GM11168 (cell line): ENCODE data around the gene EGFR.

Experiments
- in situ Hi-C: fragments of 300-500 bp; cut with MboI; formaldehyde crosslinking; loops from one replicate; pipeline ENCODE4 v1.12.0; 2022; ENCODE audit warnings: low sequenced_read_pairs; ENCODE audit not compliant: unreplicated experiment

The EGFR gene

DNA sequence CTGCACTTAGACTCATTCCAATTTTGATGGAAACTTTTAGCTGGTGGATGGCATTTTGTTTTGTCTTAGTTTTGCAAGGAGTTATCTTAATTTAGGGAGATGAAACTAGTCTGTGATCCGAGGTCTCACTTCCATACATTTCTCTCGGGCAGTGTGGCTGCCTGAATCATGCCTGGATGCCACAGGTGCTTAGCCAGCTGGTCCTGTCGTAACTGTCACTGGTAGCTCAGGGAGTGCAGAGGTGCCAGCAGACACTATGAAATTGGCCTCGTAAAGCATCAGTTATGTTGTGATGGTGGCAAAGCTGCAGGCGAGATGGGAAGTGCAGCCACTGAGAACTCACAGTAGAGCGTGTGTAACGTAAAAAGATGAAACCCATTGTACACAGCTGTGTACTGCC is 74.9 kb downstream of the EGFR start:
- in situ Hi-C loops = no loop called here

DNA sequence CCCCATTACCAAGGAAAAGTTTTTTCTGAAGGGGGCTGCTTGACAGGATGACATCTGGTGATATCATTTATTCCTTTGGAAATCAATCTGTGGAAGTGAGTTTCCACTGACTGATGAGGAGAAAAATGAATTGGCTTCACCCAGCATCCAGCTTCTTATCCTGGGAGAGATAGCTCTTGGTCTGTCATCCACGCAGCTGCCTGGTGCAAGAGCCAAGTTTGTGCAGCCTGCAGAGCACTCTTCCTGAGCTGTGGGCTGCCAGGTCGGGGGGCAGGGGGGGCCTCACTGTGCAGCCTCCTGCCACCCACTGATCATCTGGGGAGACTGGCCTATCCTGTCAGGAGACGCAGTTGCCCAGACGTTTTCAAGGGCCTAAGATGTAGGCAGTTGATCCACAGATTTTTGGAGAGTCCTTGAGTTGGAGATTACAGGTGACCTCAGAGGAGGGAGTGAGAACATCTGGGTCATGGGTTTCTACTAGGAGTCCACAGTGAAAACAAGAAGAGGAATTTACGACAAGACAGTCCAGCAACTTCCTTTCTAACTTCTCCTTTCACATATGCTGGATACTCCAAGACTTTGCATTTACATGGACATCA is 75.4 kb downstream of the EGFR start:
- in situ Hi-C loops = no loop called here

GRCh38 chr7:55095672-55096071 is 76.9 kb downstream of the EGFR start:
- in situ Hi-C loops = no loop called here

DNA sequence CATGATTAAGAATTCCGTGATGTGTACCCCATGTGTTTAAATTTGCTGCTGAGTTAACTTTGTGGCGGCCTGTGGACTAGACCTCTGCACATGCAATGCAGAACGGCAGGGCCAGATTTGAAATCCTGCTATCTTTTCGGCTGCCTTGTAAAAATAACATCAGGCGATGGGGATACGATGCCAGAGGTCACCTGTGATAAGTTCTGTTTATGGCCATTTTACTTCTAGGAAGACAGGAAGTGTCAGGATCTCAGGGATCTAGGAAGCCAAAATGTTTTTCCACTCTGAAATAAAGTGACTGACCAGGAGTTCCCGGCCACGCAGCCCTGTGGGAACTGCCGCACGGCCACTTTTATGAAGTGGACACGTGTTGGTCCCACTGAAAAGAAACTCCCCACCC is 77.5 kb downstream of the EGFR start:
- in situ Hi-C loops = no loop called here

DNA sequence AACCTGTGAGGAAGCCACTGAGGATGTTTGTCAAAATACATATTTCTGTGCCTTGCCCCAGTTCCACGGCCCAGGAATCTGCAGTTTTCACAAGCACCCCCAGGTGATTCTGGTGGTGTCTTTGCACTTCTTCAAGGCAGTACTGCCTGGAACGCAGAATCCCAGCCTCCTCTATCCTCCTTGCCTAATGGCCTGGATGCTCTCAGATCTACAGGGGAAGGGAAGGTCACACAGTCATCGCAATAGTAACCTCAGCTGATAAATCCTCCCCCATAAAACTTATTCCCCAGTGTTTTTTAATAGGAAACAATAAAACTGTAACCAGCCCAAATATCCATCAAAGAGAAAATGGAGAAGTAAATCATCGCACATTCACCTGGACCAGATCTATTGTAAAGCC is 78.3 kb downstream of the EGFR start:
- in situ Hi-C loops = no loop called here

DNA sequence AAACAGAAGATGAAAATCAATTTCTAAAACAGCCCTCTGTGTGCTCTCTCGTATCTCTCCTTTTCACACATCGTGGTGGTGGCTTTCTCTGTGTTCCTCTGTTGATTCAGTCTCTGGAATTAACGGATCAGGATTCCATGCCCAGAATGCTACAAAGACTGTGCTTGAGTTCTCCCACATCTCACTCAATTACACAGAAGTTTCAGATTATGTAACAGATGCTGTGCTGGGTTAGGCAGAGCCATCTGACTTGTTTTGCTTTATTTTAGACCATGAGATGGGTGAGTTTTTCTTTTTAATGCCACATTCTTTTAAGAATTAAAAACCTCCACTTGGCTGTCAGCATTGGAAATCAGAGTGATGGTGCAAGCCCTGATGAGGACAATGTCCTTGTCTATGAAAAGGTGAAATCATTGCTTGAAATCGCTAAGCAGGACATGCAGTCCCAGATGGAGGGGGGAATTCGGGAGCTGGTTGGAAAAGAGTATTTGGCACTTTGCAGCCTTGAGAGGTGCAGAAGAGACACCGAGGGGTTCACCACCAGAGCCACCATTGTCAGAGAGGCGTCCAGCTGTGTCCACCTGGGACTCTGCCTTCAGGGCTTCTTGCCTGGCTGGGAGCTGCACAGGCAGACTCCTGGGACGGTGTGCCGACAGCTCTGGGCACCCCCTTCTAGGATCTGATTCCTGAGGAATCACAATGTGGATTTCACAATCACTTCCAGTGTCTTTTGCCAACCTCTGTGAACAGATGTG is 80.4 kb downstream of the EGFR start:
- in situ Hi-C loops = no loop called here

DNA sequence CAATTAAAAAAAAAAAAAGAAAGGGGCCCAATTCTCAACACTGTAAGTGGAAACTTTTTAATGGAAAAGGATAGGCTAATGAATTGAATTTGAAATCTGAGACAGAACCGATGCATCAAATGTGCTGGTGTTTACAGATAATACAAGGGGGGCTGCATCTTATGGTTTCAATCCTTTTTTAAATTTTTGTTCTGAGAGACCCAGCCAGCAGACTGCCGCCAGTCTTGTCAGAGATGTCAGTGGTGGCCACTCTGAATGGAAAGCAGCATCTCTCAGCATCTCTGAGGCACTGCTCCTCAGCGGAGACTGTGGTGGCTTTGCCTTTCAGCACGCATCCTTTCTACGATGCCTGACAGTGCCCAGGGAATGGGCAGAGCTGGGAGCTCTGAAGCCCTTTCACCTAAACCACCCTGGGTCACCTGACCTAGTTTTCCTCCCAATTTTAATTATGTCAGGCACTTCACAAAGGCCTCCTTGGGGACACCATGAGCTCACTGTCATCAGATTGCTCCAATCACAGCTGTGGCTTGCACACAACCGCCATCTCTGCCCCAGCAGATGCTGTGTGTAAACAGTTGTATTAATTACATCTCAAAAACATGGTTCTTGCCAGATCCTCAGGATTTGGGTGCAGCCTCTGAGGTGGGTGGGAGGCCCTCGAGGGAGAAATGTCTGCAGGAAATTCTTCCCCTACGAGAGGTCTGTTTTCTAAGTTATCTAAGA is 81.2 kb downstream of the EGFR start:
- in situ Hi-C loops = no loop called here

DNA sequence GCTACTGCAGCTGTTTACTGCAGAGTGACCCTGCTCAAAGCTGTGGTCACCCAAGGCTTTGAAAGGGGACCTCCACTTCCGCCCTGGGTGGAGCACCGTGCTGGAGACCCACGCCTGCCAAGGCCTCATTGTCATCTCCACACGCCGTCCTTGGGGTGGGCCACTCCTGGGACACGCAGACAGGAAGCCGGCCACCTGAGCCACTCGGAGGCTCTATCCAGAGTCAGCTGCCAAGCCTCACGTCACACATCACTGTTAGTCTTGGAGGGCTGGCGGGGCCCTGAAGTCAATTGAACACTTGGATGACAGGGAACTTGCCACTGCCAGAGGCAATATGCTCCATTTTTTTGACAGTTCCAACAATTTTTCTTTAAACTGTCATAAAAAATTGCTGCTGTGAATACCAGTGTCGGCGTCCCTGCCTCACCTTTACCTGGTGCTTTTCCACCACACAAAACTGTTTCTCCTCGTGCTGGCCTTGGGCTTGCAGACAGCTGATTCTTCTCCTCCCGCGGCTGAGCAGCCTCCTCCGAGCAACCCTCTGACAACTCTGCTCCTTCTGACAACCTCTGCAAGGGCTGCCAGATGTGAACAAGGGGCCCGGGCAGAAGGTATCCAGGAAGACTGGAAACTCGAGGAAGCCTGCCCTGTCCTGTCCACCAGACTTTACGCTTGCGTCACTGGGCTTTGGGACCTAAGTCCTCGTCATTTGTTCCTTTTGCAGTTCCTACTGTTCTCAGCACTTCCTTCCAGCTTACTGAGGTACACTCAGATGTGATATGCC is 81.9 kb downstream of the EGFR start:
- in situ Hi-C loops = no loop called here

GRCh38 chr7:55101359-55101758 is 82.5 kb downstream of the EGFR start:
- in situ Hi-C loops = no loop called here

DNA sequence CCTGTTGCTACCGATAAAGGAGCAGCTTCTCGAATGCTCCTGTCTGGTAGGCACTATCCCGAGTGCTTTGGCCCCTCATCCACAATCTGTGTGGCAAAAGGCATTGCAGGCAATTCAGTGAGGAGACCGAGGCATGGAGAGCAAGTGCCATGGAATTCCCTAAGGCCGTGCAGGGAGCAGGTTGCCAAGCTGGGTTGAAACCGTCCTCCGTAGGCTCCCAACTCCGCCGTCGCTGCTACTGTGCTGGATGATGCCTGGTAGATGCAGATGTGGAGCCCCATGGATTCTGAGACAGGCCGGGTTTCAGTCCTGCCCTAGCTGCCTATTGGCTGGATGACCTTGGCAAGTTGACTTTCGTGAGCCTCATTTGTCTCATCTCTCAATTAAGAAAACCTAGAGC is 85.3 kb downstream of the EGFR start:
- in situ Hi-C loops = no loop called here

DNA sequence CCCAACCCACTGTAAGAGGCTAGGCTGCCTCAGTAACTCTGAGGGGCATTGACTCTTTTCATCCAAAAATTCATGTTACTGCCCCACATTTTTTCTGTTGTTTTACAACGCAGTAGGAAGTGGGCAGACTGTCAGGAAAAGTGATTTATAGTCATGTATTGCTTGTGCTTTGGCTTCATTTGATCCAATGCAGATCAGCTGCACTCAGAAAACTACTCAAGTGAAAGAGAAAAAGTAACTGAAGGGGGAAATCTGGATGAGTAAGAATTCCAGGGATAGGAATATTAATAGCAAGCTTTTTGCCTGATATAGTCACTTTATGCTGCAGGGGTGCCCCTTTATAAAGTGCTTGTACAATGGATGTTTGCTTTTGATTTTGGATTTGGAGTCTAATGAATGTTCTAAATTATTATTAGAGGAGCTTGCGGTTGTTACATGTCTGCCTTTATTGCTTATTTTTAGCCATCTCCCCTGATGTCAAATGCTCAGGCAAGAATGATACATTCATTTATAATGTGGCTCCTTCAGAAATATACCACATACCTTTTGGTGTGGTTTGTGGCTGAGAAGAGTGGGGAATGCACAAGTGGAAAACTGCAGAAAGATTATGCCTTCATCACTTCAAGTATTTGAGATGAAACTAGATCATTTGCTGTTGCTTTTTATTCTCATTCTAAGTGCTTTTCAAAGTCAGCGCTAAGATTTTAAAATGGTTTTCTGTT is 86.1 kb downstream of the EGFR start:
- in situ Hi-C loops = no loop called here

GRCh38 chr7:55105952-55106351 is 87.1 kb downstream of the EGFR start:
- in situ Hi-C loops = no loop called here

DNA sequence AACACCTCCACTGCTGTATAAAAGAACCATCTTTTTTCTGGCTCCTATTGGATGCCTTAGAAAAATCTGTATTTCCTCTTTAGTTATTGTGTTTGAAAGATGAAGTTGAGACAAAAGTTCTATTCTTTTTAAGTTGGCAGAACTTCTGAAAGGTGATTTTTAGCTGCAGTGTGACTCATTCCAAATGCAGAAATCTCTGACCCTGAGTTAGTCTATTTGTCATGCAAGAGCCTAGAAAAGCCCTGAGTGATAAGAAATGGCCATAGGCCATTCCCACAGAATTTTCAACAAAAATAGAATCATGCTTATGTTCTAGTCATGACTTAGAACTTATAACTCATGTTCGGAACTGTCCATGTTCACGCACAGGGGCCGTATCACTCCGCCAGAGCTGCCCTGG is 89.1 kb downstream of the EGFR start:
- in situ Hi-C loops = no loop called here

DNA sequence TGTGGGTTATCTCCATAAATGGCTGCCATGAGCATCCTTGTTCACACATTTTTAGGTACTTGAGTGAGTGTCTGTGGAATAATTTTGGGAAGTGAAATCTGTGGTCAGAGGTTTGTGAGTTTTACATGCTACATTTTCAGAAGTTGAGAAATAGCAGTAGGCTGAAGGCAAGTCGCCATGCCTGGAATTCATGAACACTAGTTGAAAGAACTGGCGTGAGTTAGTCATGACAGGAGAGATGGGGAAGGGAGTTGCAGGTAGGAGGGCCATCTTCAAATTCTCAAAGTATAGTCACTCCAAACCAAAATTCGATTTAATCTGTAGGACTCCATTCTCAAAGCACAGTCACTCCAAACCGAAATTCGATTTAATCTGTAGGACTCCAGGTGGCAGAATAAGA is 89.6 kb downstream of the EGFR start:
- in situ Hi-C loops = no loop called here

GRCh38 chr7:55108818-55109217 is 90.0 kb downstream of the EGFR start:
- in situ Hi-C loops = no loop called here

GRCh38 chr7:55109404-55110167 is 90.8 kb downstream of the EGFR start:
- in situ Hi-C loops = no loop called here

- in situ Hi-C loops = no loop called here
Observed at GRCh38 chr7:55110282-55110992, 91.6 kb downstream of the EGFR start.

GRCh38 chr7:55110993-55111361 is 92.2 kb downstream of the EGFR start:
- in situ Hi-C loops = no loop called here

DNA sequence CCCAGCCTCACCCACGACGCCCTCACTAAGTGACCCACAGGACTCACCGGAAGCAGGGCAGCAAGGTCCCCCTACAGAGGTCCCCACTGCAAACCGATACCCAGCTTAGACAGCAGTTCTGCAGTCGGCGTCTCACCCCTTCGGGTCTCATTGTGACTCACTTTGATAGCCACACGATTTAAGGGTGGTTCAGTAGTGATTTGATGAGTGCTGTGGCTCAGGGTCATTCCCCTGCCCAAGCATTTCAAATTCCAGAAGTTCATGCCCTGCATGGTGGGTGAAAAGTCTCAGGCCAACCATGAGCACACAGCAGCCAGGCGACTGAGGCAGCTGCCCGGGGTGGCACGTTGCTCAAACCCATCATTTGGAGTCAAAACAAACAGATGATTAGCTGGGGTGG is 93.2 kb downstream of the EGFR start:
- in situ Hi-C loops = no loop called here
